Measurements from ENCODE around the gene CACNB2. TPM values are rescaled to one million over a fixed set of nuclear protein-coding genes. Genes with fewer than 3 reads are reported as not detected.

CACNB2 gene
- polyA plus RNA-seq, 2 of the 4 experiments (the other 2 are of a cell fraction), result not detected

- DNase-seq (ENCODE audit: low read depth in 1 of 2, low spot score in 1 of 2) (no peak), ATAC-seq (no peak), FAIRE-seq (no peak)
- Histone ChIP-seq H3K27ac (no peak overlapping the region), H3K4me2 (no peak overlapping the region), H3K4me1 (no peaks in the 10 kb centered on the region), H3K9me3 (no peaks in the 10 kb centered on the region), H3K4me3 (no peak overlapping the region)
- CTCF ChIA-PET, result interaction anchor here (0.5 to 1.5 kb wide), 2 partner anchors 10 to 892 kb away, joined by 3 read pairs; no protein-coding TSS in a partner anchor
- POLR2A ChIA-PET, result no interaction called here
- TF ChIP-seq RARB (CRISPR knock-in tag; IDR thresholded peaks at IDR 0.05) (no peak), HDAC2 (IDR thresholded peaks at IDR 0.05) (no peak), HMGXB4 (CRISPR knock-in tag; IDR thresholded peaks at IDR 0.05; ENCODE audit: borderline replicate concordance) (no peak), ESRRA (IDR thresholded peaks at IDR 0.05; ENCODE audit: borderline replicate concordance, low read length) (no peak), MAFK (IDR thresholded peaks at IDR 0.05; ENCODE audit: partially characterized antibody) (no peak), EHF (CRISPR knock-in tag; IDR thresholded peaks at IDR 0.05) (no peak), BCL3 (IDR thresholded peaks at IDR 0.05) (no peak), BHLHE40 (IDR thresholded peaks at IDR 0.05; ENCODE audit: low read depth, low read length) (no peak), NFE2L2 (conservative IDR thresholded peaks at IDR 0.05; ENCODE audit: low read length) (no peak), PHF8 (IDR thresholded peaks at IDR 0.05; ENCODE audit: borderline replicate concordance, low read depth) (no peak), MAX (IDR thresholded peaks at IDR 0.05) (no peak), EP300 (IDR thresholded peaks at IDR 0.05) (no peak), FOSB (CRISPR knock-in tag; IDR thresholded peaks at IDR 0.05) (no peak), EHMT2 (IDR thresholded peaks at IDR 0.05; ENCODE audit: low read depth) (no peak), MAZ (IDR thresholded peaks at IDR 0.05; ENCODE audit: borderline replicate concordance, low read depth, low read length) (no peak), CTCF (IDR thresholded peaks at IDR 0.05) (no peak)
- 41% methylated on average over 3 of the region's 3 CpGs for WGBS (ENCODE audit: missing lambda C conversion rate)
Observed at GRCh38 chr10:18157881-18158280, 17.7 kb downstream of the CACNB2 start.

- H3K9me3 ChIP-seq, result no peaks in the 10 kb centered on the region
- no peak overlapping the region for H3K27ac ChIP-seq
- ATAC-seq, result no peak
- CTCF ChIA-PET, result interaction anchor here (1.5 kb wide), 1 partner anchor 9 kb away, joined by 3 read pairs; no protein-coding TSS in a partner anchor
- H3K4me2 ChIP-seq, result no peak overlapping the region
- POLR2A ChIA-PET, result no interaction called here
- WGBS (ENCODE audit: missing lambda C conversion rate), result 98% methylated on average over 2 of the region's 2 CpGs
- H3K4me1 ChIP-seq, result no peaks in the 10 kb centered on the region
- no peak overlapping the region for H3K4me3 ChIP-seq
- no peak for FAIRE-seq
- no peak for DNase-seq (ENCODE audit: low read depth in 1 of 2, low spot score in 1 of 2)
- no peak for TF ChIP-seq ZNF302 (CRISPR knock-in tag; IDR thresholded peaks at IDR 0.05)
- no peak for TF ChIP-seq SREBF2 (IDR thresholded peaks at IDR 0.05)
Observed at GRCh38 chr10:18158773-18159265, 18.6 kb downstream of the CACNB2 start.

GRCh38 chr10:18159557-18159956 is 19.3 kb downstream of the CACNB2 start:
- FAIRE-seq (no peak), ATAC-seq (no peak), DNase-seq (ENCODE audit: low read depth in 1 of 2, low spot score in 1 of 2) (no peak)
- 56% methylated on average over 5 of the region's 5 CpGs for WGBS (ENCODE audit: missing lambda C conversion rate)
- Histone ChIP-seq H3K9me3 (no peaks in the 10 kb centered on the region), H3K4me2 (no peak overlapping the region), H3K4me3 (no peak overlapping the region), H3K4me1 (no peaks in the 10 kb centered on the region), H3K27ac (no peak overlapping the region)
- CTCF ChIA-PET, result no interaction called here
- POLR2A ChIA-PET, result no interaction called here
- TF ChIP-seq FOSL2 (IDR thresholded peaks at IDR 0.05) (no peak), FOSL2 (CRISPR knock-in tag; IDR thresholded peaks at IDR 0.05) (no peak), FOXS1 (CRISPR knock-in tag; IDR thresholded peaks at IDR 0.05) (no peak), CTCF (IDR thresholded peaks at IDR 0.05) (no peak), RFX5 (IDR thresholded peaks at IDR 0.05) (no peak), CHD2 (IDR thresholded peaks at IDR 0.05; ENCODE audit: low read length, partially characterized antibody) (no peak), MYC (IDR thresholded peaks at IDR 0.05; ENCODE audit: borderline replicate concordance, low read length) (no peak), POLR2AphosphoS2 (conservative IDR thresholded peaks at IDR 0.05; ENCODE audit: low read length) (no peak), NFE2L2 (conservative IDR thresholded peaks at IDR 0.05; ENCODE audit: low read length) (no peak), NR3C1 (IDR thresholded peaks at IDR 0.05) (no peak), ZSCAN20 (CRISPR knock-in tag; IDR thresholded peaks at IDR 0.05) (no peak), HOXB5 (CRISPR knock-in tag; IDR thresholded peaks at IDR 0.05) (no peak), BHLHE40 (IDR thresholded peaks at IDR 0.05; ENCODE audit: low read depth, low read length) (no peak)

All from A549 (cell line).